Measurements from ENCODE around the gene CDHR3.

GRCh38 chr7:105992905-105993304, 29.8 kb downstream of the CDHR3 start:
- TF ChIP-seq ZBTB2 (IDR thresholded peaks at IDR 0.05) (no peak), MEF2A (IDR thresholded peaks at IDR 0.05; ENCODE audit: control insufficient read depth, low read depth, low read length) (no peak), MAFK (IDR thresholded peaks at IDR 0.05; ENCODE audit: low read length) (no peak), RNF219 (CRISPR knock-in tag; IDR thresholded peaks at IDR 0.05) (no peak), SRSF3 (IDR thresholded peaks at IDR 0.05; ENCODE audit: insufficient read depth, low read length) (no peak), EP300 (IDR thresholded peaks at IDR 0.05; ENCODE audit: low read length) (no peak), HNRNPLL (IDR thresholded peaks at IDR 0.05; ENCODE audit: low read depth, low read length, poor library complexity, severe bottlenecking) (no peak), ELF1 (tag; IDR thresholded peaks at IDR 0.05) (no peak), ZBTB12 (CRISPR knock-in tag; IDR thresholded peaks at IDR 0.05) (no peak)

Data from K562 (cell line).